ENCODE measurements around the gene N4BP3.
"Not testable (repeated sequence)": the region's sequence is repeated elsewhere in the genome, so short reads cannot be mapped to it uniquely, and the experiment has no call there.

Gene N4BP3

GRCh38 chr5:178130234-178130575 is 16.9 kb downstream of the N4BP3 start:
- not testable (repeated sequence) for H3K27ac Mint-ChIP-seq (ENCODE audit: low read depth); ATAC-seq (replicated peaks; ENCODE audit: extremely low read depth, poor library complexity, severe bottlenecking); H3K27me3 Mint-ChIP-seq; H3K9me3 Mint-ChIP-seq; DNase-seq (ENCODE audit: low spot score in 2 of 2)
- Mint-ChIP-seq H3K4me1 (peaks cover 15% of the 10 kb centered on the region), H3K4me3 (peak overlapping the region; percentile 68), H3K36me3 (ENCODE audit: insufficient read depth) (peaks cover 13% of the 10 kb centered on the region)

DNA sequence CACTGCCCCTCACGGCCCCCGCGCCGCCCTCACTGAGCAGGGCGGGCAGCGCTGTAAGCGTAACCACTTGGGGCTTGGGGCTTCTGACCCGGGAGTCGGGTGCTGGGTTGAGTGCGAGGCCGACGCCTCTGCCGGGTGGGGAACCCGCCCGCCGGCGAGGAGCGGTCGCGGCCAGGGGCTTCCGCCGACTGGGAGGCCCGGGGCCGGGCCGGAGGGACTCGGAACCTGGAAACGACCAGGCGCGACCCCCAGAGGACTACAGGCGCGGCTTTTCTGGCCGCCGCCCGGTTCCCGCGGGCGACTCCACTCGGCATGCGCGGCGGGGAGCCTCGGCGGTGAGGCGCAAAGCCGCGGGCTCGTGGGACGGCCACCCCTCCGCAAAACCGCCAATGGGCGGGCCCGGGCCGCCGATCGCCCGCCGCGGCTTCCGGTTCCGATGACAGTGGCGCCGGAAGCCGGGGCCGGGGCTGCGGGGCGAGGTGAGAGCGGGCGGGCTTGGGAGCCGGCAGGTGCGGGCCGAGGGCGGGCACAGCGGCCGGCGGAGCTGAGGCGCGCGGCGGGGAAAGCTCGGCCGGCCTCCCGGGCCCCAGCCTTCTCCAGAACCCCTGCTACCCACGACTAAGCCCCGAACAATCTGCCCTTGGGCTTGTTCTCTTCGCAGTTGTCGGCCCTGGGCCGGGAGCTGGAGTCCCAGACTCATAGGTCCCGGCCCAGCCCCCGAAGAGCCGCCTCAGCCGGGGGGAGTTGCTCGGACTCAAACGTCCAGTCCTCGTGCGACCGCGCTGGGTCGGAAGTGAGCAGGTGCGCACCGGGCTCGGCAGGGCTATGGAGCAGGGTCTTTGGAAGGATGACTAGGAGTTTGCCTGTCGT is 17.5 kb downstream of the N4BP3 start, which contains the start of gene RMND5B:
Gene RMND5B, plus strand, starts transcription at position 439 of the 870 bp plus-strand sequence. CDS start 7,106 bp downstream, outside the sequence.
- H3K9me3 Mint-ChIP-seq: no peaks in the 10 kb centered on the region
- H3K27ac Mint-ChIP-seq (ENCODE audit: low read depth): peak within 1 kb of the TSS; percentile 19
- H3K4me3 Mint-ChIP-seq: peak within 1 kb of the TSS; percentile 68
- peaks cover 13% of the 10 kb centered on the region for H3K36me3 Mint-ChIP-seq (ENCODE audit: insufficient read depth)
- peaks cover 15% of the 10 kb centered on the region for H3K4me1 Mint-ChIP-seq
- no peaks in the 10 kb centered on the region for H3K27me3 Mint-ChIP-seq
- peak; percentile 49 to 60 for DNase-seq (ENCODE audit: low spot score in 2 of 2)
- ATAC-seq (replicated peaks; ENCODE audit: extremely low read depth, poor library complexity, severe bottlenecking): peak; percentile 78

- no peak for DNase-seq (ENCODE audit: low spot score in 2 of 2)
- H3K27ac Mint-ChIP-seq (ENCODE audit: low read depth): peak overlapping the region; percentile 19
- no peak for ATAC-seq (replicated peaks; ENCODE audit: extremely low read depth, poor library complexity, severe bottlenecking)
- no peaks in the 10 kb centered on the region for H3K27me3 Mint-ChIP-seq
- H3K36me3 Mint-ChIP-seq (ENCODE audit: insufficient read depth): peaks cover 17% of the 10 kb centered on the region
- H3K9me3 Mint-ChIP-seq: no peaks in the 10 kb centered on the region
- H3K4me1 Mint-ChIP-seq: peaks cover 15% of the 10 kb centered on the region
- peak overlapping the region; percentile 68 for H3K4me3 Mint-ChIP-seq
These were observed 18.2 kb downstream of the N4BP3 start for GRCh38 chr5:178131446-178131996.

GRCh38 chr5:178136990-178137389 is 23.7 kb downstream of the N4BP3 start:
- ATAC-seq (replicated peaks; ENCODE audit: extremely low read depth, poor library complexity, severe bottlenecking): no peak
- H3K27me3 Mint-ChIP-seq: no peaks in the 10 kb centered on the region

DNA sequence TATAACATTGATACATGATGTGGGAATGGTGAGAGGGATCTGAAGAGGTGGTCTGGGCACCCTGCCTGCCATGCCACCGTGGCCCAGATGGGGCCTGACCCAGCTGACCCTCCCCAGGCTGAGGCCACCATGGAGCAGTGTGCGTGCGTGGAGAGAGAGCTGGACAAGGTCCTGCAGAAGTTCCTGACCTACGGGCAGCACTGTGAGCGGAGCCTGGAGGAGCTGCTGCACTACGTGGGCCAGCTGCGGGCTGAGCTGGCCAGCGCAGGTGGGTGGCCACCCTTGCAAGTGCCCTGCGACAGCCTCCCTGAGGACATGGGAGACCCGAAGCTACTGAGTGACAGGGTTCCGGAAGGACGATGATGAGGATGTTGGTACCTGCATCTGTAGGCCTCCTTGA is 24.7 kb downstream of the N4BP3 start:
- no peaks in the 10 kb centered on the region for H3K9me3 Mint-ChIP-seq
- H3K27ac Mint-ChIP-seq (ENCODE audit: low read depth): no peak overlapping the region
- H3K4me1 Mint-ChIP-seq: peaks cover 6% of the 10 kb centered on the region
- ATAC-seq (replicated peaks; ENCODE audit: extremely low read depth, poor library complexity, severe bottlenecking) (no peak), DNase-seq (ENCODE audit: low spot score in 2 of 2) (no peak)
- no peak overlapping the region for H3K4me3 Mint-ChIP-seq
- H3K27me3 Mint-ChIP-seq: no peaks in the 10 kb centered on the region
- peaks cover 21% of the 10 kb centered on the region for H3K36me3 Mint-ChIP-seq (ENCODE audit: insufficient read depth)

More at GRCh38 chr5:178136990-178137389, 23.7 kb downstream of the N4BP3 start:
- DNase-seq (ENCODE audit: low spot score in 2 of 2): no peak
- H3K4me3 Mint-ChIP-seq: no peak overlapping the region
- peaks cover 19% of the 10 kb centered on the region for H3K36me3 Mint-ChIP-seq (ENCODE audit: insufficient read depth)
- no peaks in the 10 kb centered on the region for H3K9me3 Mint-ChIP-seq
- no peak overlapping the region for H3K27ac Mint-ChIP-seq (ENCODE audit: low read depth)
- peaks cover 11% of the 10 kb centered on the region for H3K4me1 Mint-ChIP-seq

DNA sequence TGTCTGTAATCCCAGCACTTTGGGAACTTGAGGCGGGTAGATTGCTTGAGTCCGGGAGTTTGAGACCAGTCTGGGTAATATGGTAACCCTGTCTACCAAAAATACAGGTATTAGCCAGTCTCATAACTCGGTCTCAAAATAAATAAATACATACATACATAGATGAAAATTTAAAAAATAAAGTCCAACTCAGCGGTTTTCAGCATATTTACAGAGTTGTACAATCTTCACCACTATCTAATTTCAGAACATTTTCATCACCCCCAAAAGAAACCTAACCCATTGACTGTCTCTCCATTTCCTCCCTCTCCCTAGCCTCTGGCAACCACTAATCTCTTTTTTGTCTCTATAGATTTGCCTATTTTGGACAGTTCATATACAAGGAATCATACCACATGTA is 28.2 kb downstream of the N4BP3 start:
- Mint-ChIP-seq H3K27ac (ENCODE audit: low read depth) (no peak overlapping the region), H3K36me3 (ENCODE audit: insufficient read depth) (peaks cover 21% of the 10 kb centered on the region), H3K4me1 (peaks cover 5% of the 10 kb centered on the region), H3K4me3 (no peak overlapping the region), H3K27me3 (no peaks in the 10 kb centered on the region), H3K9me3 (no peaks in the 10 kb centered on the region)
- ATAC-seq (replicated peaks; ENCODE audit: extremely low read depth, poor library complexity, severe bottlenecking) (no peak), DNase-seq (ENCODE audit: low spot score in 2 of 2) (no peak)

DNA sequence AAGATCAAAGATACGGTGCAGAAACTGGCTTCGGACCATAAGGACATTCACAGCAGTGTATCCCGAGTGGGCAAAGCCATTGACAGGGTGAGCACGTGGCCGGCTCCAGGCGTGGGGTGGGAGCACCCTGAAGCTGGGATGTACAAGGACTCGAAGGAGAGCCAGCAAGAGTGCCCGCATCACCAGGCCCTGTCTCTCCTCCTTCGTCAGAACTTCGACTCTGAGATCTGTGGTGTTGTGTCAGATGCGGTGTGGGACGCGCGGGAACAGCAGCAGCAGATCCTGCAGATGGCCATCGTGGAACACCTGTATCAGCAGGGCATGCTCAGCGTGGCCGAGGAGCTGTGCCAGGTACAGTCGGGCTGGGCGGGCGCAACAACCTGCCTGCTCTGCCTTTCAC is 29.3 kb downstream of the N4BP3 start:
- Mint-ChIP-seq H3K9me3 (no peaks in the 10 kb centered on the region), H3K4me1 (no peaks in the 10 kb centered on the region), H3K4me3 (no peak overlapping the region), H3K27ac (ENCODE audit: low read depth) (no peak overlapping the region), H3K36me3 (ENCODE audit: insufficient read depth) (peaks cover 27% of the 10 kb centered on the region), H3K27me3 (no peaks in the 10 kb centered on the region)
- ATAC-seq (replicated peaks; ENCODE audit: extremely low read depth, poor library complexity, severe bottlenecking): no peak
- no peak for DNase-seq (ENCODE audit: low spot score in 2 of 2)

DNA sequence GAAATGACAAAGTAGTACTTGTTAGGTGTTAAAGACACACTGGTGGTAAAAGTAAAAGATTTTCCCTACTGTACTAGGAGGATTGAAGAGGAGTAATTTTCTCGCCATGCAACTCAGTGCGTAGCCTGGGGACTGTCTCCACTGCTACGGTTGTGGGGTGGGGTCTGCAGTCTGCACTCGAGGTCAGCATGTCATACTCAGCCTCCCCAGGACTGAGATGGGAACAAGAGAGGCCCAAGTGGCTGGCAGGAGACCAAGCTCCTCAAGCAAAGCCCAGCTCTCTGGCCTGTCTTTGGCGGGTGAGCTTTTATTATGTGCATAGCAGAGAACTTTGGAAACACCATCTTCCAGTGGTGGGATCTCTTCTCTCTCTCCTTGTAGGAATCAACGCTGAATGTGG is 29.9 kb downstream of the N4BP3 start:
- Mint-ChIP-seq H3K9me3 (no peaks in the 10 kb centered on the region), H3K4me3 (no peak overlapping the region), H3K27me3 (no peaks in the 10 kb centered on the region), H3K27ac (ENCODE audit: low read depth) (no peak overlapping the region), H3K4me1 (no peaks in the 10 kb centered on the region), H3K36me3 (ENCODE audit: insufficient read depth) (peaks cover 27% of the 10 kb centered on the region)
- DNase-seq (ENCODE audit: low spot score in 2 of 2): no peak
- no peak for ATAC-seq (replicated peaks; ENCODE audit: extremely low read depth, poor library complexity, severe bottlenecking)

GRCh38 chr5:178143901-178144300 is 30.6 kb downstream of the N4BP3 start:
- Mint-ChIP-seq H3K27ac (ENCODE audit: low read depth) (peak overlapping the region; percentile 77), H3K4me1 (peaks cover 5% of the 10 kb centered on the region), H3K4me3 (no peak overlapping the region), H3K9me3 (no peaks in the 10 kb centered on the region), H3K27me3 (no peaks in the 10 kb centered on the region), H3K36me3 (ENCODE audit: insufficient read depth) (peaks cover 33% of the 10 kb centered on the region)
- DNase-seq (ENCODE audit: low spot score in 2 of 2): no peak
- ATAC-seq (replicated peaks; ENCODE audit: extremely low read depth, poor library complexity, severe bottlenecking): no peak

GRCh38 chr5:178145965-178146820 is 32.9 kb downstream of the N4BP3 start:
- Mint-ChIP-seq H3K36me3 (ENCODE audit: insufficient read depth) (peaks cover 43% of the 10 kb centered on the region), H3K27ac (ENCODE audit: low read depth) (no peak overlapping the region), H3K9me3 (no peaks in the 10 kb centered on the region), H3K4me3 (no peak overlapping the region), H3K4me1 (peaks cover 5% of the 10 kb centered on the region), H3K27me3 (no peaks in the 10 kb centered on the region)
- DNase-seq (ENCODE audit: low spot score in 2 of 2): peak; percentile 61 to 67
- peak; percentile 82 for ATAC-seq (replicated peaks; ENCODE audit: extremely low read depth, poor library complexity, severe bottlenecking)

DNA sequence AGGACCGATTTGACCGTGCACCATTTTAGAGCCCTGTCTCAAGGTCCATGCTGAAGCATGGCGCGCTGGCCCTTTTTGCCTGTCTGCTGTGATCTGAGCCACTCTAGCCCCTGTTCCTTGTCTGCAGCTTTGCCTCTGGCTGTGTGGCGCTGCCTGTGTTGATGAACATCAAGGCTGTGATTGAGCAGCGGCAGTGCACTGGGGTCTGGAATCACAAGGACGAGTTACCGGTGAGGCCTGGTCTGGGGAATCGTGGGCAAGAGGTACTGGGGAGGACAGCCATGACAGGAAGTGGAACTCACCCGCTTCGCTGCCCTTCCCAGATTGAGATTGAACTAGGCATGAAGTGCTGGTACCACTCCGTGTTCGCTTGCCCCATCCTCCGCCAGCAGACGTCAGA is 34.1 kb downstream of the N4BP3 start:
- DNase-seq (ENCODE audit: low spot score in 2 of 2): no peak
- Mint-ChIP-seq H3K4me3 (no peak overlapping the region), H3K27ac (ENCODE audit: low read depth) (no peak overlapping the region), H3K4me1 (peaks cover 14% of the 10 kb centered on the region), H3K36me3 (ENCODE audit: insufficient read depth) (peaks cover 40% of the 10 kb centered on the region), H3K9me3 (no peaks in the 10 kb centered on the region), H3K27me3 (no peaks in the 10 kb centered on the region)
- ATAC-seq (replicated peaks; ENCODE audit: extremely low read depth, poor library complexity, severe bottlenecking): no peak

DNA sequence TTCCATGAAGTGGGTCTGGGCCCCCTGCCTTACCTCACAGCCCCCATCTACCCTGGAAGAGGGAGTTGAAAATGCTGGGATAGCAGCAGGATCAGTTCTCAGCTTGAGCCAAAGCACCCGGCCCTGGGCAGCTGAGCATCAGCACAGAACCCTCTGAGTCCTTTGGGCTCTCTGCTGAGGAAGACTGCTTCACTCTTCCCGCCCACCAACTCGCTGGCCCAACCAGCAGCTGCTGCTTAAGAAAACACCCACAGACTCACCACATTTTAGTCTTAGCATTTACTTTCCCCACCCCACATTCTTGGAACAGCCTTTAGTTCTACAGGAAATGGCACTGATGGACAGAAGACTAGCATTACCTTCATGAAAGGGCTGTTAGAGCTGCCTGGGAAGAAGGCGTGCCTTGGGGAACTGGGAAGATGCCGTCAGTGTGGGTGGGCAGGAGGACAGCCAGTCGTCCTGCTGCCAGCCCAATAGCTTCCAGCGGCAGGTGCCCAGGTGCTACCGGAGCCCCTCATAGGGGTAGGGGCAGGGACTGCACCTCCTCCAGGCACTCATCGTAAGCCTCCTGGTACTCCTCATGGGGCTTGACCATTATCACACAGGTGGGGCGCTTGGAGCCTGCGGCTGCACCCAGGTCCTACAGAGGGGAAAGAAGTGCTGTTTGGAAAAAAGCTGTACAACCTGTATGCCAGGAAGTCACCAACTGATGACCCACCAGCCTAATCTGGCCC is 36.0 kb downstream of the N4BP3 start:
- DNase-seq (ENCODE audit: low spot score in 2 of 2): no peak
- Mint-ChIP-seq H3K36me3 (ENCODE audit: insufficient read depth) (peaks cover 42% of the 10 kb centered on the region), H3K27ac (ENCODE audit: low read depth) (no peak overlapping the region), H3K9me3 (no peaks in the 10 kb centered on the region), H3K4me3 (no peak overlapping the region), H3K4me1 (peaks cover 32% of the 10 kb centered on the region), H3K27me3 (no peaks in the 10 kb centered on the region)
- ATAC-seq (replicated peaks; ENCODE audit: extremely low read depth, poor library complexity, severe bottlenecking): no peak

Data from central memory CD8-positive, alpha-beta T cell (primary cell).